T-helper 9 cell (primary cell): ENCODE measurements around the gene MVK.
A peak's percentile ranks its signal among the peaks of the same experiment; 100 is the strongest.
"Not testable (repeated sequence)": the region's sequence is repeated elsewhere in the genome, so short reads cannot be mapped to it uniquely, and the experiment has no call there.

Source experiments
- DNase-seq: peaks from one replicate; pipeline ENCODE4 v3.0.0-alpha.2; 2020

MVK gene

GRCh38 chr12:109592195-109592904 is 18.8 kb downstream of the MVK start:
- DNase-seq, result no peak

GRCh38 chr12:109592905-109593272 is 19.3 kb downstream of the MVK start:
- DNase-seq, result no peak

DNA sequence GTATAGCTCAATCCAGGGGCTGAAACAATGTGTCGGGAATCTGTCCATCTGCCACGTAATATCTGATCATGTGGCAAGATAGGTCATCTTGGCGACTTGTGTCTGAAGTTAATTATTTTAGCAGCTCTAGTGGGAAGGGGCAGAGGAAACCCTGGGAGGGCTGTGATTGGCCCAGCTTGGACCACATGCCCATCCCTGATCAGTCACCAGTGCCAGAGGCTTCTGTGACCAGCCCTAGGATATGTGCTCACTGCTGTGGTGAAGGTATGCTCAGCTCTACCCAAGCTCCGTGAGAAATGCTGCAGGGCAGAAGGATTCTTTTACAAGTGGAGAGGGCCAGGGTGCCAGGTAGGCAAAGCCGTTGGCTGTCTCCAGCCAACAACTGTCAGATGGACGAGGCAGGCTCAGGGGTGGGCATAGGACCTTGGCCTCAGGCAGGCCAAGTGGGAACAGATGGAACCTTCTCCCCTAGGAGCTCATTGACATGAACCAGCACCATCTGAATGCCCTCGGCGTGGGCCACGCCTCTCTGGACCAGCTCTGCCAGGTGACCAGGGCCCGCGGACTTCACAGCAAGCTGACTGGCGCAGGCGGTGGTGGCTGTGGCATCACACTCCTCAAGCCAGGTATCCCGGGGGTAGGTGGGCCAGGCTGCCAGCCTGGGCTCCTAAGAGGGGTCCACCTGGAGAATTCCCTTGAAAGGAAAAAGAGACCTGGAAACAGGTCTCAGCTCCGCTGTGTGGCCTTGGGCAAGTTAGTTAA is 21.1 kb downstream of the MVK start:
- no peak for DNase-seq

DNA sequence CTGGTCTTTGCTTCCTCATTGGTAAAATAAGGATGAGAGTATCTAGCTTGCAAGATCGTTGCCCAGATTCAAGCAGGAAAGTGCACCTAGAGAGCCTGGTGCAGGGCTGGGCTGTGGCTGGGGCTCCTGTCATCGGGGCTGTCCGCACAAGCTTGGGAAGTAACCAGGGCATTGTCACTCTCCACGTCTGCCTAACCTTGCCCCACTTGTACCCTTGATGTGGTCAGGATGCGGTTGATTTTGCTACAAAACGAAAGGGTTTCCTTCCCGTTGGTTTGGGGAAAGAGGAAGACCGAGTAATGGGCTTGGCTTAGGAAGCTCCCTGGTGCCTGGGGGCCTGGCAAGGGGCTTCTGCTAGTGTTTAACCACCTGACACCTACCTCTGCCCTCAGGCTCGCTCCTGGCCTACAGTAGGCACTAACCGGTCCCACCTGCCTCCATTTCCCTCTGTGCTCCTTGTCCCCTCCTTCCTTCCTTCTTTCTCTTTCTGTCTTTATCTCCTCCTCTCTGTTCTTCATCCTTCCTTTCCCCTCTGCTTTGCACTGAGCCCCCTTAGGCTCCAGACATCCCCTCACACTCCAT is 21.8 kb downstream of the MVK start:
- DNase-seq, result no peak

DNA sequence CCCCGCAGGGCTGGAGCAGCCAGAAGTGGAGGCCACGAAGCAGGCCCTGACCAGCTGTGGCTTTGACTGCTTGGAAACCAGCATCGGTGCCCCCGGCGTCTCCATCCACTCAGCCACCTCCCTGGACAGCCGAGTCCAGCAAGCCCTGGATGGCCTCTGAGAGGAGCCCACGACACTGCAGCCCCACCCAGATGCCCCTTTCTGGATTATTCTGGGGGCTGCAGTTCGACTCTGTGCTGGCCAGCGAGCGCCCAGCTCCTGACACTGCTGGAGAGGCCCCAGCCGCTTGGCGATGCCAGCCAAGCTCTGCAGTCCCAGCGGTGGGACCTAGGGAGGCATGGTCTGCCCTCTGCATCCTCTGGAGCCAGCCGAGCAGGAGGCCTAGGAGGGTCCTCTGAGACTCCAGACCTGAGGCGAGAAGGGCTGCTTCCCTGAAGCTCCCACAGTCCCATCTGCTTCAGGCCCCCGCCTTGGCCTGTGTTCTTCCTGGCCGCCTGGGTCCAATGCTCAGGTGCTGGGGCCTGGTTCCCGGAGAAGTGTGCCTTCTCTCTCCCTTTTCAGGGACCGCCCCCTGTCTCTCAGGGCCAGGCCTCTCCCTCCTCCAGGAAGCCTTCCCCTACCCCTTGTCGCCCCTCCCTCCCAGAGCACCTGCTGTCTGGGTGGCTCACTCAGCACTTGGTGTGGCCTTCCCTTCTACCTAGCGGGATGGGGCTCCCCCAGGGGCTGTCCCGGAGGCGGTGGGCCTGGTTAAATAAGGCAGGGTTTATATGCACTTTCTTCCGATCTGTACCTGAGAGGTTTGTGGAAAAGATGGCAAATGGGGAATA is 23.0 kb downstream of the MVK start:
- DNase-seq, result no peak

- no peak for DNase-seq
These were observed 23.8 kb downstream of the MVK start for GRCh38 chr12:109597414-109597794.

DNA sequence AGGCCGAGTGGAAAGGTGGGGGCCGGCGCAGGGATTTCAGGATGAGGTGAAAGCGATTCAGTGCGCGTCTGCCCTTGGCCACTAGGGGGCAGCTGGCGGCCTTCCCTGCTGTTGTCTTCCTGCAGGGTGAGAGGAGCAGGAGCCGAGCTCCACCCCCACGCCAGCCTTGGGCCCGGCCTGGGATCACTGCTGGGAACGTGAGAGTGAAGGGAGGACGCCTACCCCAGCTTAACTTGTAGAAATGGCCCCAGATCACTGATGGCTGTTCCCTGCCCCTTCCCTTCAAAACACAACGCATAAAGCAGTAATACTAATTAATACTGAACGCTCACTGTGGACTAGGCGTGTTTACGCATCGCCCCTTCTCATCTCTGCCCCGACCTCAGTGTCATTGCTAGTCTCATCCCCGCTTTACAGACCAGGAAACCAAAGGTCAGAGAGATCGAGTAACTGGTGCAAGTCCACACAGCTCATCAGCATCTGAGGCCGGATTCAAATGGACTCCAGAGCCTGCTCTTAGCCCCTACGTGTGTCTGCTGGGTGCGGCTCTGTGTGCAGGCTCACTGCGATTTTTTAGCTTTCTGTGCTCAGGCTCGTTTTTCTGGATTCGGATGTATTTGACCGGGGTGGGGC is 24.3 kb downstream of the MVK start:
- peak; percentile 53 for DNase-seq

DNA sequence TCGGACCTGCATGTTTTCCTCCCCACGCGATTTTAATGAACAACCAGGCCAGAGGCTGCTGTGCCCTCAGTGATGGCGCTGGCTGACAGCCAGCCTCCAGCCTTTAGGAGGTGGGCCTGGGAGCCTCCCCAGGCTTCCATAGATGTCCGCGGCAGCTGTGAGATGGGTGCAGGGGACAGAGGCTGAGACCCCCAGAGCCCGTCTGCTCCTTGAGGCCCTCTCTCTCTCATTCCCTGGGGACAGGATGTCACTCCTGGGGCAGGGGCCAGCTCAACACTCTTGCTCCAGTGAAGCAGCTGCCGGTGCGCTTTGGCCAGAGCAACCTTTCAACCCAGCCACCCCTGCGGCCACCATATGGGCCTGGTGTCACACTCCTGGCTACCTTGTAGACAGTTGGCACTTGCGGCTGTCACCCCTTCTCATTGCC is 24.8 kb downstream of the MVK start:
- no peak for DNase-seq

- no peak for DNase-seq
These were observed 25.5 kb downstream of the MVK start for GRCh38 chr12:109599087-109599486.

DNA sequence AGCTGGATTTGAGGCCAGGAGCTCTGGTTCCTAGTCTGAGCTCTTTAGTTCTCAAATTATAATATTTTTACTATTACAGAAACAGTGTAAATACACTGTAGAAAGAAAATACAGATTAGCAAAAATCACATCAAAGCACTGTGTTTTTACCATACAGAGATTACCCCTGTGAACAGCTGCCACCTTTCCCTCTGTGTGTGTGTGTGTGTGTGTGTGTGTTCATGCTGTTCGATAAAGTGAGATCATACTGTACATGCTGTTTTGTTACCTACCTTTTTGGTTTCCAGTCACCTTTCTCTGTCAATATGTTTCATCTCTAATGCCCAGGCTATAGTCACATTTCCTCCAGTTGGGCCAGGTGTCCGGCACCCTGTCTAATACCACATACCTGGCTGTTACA is 26.9 kb downstream of the MVK start:
- no peak for DNase-seq

- no peak for DNase-seq
These were observed 27.4 kb downstream of the MVK start for GRCh38 chr12:109600995-109601394.

- no peak for DNase-seq
These were observed 28.0 kb downstream of the MVK start for GRCh38 chr12:109601557-109601956.

DNA sequence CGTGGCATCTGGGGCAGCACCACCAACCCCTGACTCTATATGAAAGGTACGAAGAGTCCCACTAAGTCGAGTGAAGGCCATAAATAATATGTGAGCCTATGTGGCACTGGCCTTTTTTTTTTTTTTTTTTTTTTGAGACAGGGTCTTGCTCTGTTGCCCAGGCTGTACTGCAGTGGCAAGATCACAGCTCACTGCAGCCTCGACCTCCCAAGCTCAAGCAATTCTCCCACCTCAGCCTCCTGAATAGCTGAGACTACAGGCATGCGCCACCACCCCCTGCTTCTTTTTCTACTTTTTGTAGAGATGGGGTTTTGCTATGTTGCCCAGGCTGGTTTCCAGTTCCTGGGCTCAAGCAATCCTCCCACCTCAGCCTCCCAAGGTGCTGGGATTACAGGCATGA is 28.5 kb downstream of the MVK start:
- DNase-seq, result not testable (repeated sequence)

DNA sequence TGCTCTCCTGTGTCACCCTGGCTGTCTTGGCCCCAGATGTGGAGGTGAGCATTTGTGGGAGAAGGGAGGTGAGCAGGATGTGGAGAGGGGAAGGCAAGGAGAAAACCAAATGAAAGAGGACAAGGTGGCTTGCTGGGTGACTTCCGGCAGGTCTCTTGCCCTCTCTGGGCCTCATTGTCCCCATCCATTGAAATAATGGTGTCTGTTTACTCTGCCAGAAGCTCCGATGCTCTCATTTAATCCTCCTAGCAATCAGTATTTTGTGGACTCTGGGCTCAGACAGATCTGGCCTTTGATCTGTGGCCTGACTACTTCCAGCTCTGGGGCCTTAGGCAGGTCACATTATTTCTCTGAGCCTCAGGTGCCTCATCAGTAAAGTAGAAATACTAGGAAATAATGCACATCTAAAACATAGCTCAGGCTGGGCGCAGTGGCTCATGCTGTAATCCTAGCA is 30.6 kb downstream of the MVK start:
- no peak for DNase-seq

DNA sequence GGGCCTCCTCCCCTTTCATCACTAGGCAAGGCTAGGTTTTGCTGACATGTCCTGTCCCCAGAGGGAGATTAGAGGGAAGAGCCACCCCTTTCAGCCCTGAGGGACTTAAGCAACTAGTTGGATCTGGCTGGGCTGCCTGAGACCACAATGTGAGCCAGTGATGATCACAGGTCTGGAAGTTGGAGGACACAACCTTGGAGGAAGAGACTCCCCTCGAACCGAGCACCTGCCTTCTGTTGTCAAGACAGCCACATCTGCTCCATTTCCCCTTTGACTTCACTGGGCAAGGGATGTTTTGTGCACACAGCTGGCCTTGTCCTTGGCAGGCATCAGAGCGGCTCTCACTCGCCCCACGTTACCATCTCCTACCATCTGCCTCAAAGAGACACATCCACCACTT is 31.4 kb downstream of the MVK start:
- no peak for DNase-seq

GRCh38 chr12:109605599-109606228 is 32.1 kb downstream of the MVK start:
- DNase-seq, result no peak

DNA sequence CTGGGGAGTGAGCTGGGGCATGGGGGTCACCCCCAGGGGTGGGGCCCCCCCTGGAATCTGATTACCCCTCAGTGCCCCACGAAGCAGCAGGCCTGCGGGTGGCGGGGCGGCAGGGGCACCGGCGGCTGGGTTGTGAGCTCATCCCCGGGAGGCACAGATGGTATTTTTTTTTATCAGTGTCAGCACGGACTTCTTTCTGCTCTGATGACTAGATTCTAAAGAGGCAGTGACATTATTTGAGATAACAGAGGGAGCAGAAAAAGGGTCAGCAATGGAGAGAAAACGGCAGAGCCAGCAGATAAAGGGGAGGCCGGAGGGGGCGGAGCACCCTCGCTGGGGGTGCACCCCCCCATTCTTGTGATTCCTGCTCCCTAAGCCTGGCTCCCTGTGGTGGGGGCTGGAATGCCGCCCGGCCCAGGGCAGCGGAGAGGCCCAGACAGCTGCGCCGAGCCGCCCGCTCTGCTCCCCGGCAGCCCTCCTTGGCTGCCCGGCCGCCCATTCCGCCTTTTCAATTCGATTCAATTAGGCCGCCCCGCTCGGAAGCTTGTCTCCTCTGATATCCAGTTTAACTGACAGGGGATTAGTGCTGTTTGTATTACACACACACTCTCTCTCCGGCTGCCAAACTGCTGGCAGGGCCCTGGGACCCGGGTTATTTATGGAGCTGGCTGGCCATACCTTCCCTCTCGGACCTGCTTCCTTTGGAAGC is 32.9 kb downstream of the MVK start:
- no peak for DNase-seq

GRCh38 chr12:109607618-109608017 is 34.0 kb downstream of the MVK start:
- DNase-seq, result no peak

DNA sequence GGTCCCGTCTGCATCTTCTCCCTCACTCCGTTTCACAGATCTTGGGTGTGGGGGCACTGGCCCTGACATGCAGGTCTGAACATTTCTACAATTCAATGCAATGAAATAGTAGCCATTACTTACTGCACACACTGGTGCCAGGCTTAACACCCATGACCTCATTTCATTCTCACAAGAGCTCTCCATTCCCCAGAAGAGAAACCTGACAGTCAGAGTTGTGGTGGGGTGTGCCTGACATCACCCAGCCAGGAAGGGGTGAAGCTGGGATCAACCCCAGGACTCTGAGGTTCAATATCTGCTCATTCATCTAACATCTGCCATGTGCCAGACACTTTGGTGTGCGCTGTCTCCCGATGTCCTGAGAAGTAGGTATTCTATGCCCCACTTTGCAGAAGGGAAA is 34.7 kb downstream of the MVK start:
- DNase-seq, result no peak

DNA sequence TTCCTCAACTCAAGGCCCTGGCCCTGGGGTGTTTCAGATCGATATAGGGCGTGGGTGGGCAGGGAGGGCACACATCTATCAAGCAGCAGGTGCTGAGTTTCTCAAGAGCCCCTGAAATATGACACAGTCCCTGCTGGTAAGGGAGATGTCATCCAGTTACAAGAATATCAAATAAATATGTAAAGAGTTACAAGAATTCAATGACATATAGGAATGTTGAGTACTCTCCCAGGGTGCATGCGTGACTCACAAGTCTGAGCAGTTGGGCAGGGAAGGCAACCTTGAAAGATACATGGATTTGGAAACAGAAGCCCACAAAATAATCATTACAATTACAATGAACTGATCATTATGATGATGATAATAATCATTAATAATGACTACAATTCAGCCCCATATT is 35.2 kb downstream of the MVK start:
- no peak for DNase-seq

- DNase-seq, result no peak
These were observed 35.7 kb downstream of the MVK start for GRCh38 chr12:109609342-109609741.

GRCh38 chr12:109610523-109610922 is 36.9 kb downstream of the MVK start:
- DNase-seq, result no peak
